ENCODE measurements around the gene SLC38A11. TPM values are rescaled to one million over a fixed set of nuclear protein-coding genes. Genes with fewer than 3 reads are reported as not detected.

Gene SLC38A11
- total and polyA plus RNA-seq, 10 of the 15 experiments (the other 5 are each of a cell fraction or from before 2014, with no cell fraction given) = not detected

DNA sequence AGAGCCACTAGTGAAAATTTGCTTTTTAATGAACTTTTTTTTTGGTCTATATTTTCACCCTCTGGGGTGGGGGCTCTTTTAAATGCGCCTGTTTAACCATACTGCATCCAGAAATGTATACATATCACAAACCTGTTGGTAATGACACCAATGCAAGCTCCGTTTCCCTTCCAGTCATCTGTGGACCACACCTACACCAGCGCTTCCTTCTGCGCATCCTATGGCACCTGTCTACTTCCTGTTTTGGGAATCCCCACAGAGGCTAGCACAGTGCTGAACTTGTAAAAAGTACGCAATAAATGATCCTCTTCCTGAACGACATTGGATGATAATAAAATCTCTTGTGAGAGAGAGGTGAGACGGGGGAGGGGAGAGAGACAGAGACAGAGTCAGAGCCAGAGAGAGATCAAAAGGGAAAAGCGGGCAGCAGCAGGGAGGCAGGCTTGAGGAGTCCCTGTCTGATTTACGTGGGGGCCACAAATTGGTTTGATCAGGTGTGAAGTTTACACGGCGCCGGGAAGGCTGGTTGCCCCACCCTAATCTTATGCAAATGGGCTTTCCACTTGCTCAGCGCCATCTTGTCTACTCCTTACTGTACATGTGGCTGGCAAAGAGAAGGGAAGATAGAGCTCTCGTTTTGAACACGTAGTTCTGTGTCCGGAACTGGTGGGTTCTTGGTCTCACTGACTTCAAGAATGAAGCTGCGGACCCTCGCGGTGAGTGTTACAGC lies 38.1 kb upstream of the SLC38A11 start:
- ChIA-PET POLR2A (no interaction called here), RAD21 (ENCODE audit: unreplicated experiment) (interaction anchor here (0.7 to 2.2 kb wide), 4 partner anchors 42 to 881 kb away, joined by 3 to 6 read pairs (median 4); partner anchors contain the start of gene SCN3A), SMC1A (ENCODE audit: uncharacterized antibody, unreplicated experiment) (interaction anchor here (0.6 to 1.2 kb wide), 4 partner anchors 18 to 258 kb away, joined by 3 to 4 read pairs (median 3); no protein-coding TSS in a partner anchor), CTCF (interaction anchor here (0.6 to 4.4 kb wide), 14 partner anchors 8 to 1135 kb away, joined by 3 to 30 read pairs (median 5); partner anchors contain the start of genes SCN1A and SCN3A)
- Histone ChIP-seq H3K9me3 (replicated peaks; ENCODE audit: control insufficient read depth, insufficient read depth, low read length) (no peaks in the 10 kb centered on the region), H3K4me3 (no peak overlapping the region), H2AFZ (ENCODE audit: control insufficient read depth, low read depth, low read length) (no peak overlapping the region), H4K20me1 (ENCODE audit: control insufficient read depth, insufficient read depth) (no peaks in the 10 kb centered on the region), H3K4me2 (ENCODE audit: control insufficient read depth, insufficient read depth) (no peak overlapping the region), H3K27me3 (replicated peaks in 1 of 2; ENCODE audit: control insufficient read depth in 2 of 2, insufficient read depth in 2 of 2, low read length in 1 of 2) (no peaks in the 10 kb centered on the region), H3K36me3 (ENCODE audit: control insufficient read depth in 2 of 2, insufficient read depth in 2 of 2, low read length in 1 of 2) (no peaks in the 10 kb centered on the region), H3K27ac (ENCODE audit: control insufficient read depth, insufficient read depth) (no peak overlapping the region), H3K79me2 (ENCODE audit: control insufficient read depth, insufficient read depth, low read length) (no peaks in the 10 kb centered on the region), H3K9ac (ENCODE audit: control insufficient read depth, insufficient read depth, low read length) (no peak overlapping the region), H3K4me1 (ENCODE audit: control insufficient read depth, insufficient read depth, low read length) (no peaks in the 10 kb centered on the region)
- BruUV-seq (replicated peaks) = no TSS peak
- ATAC-seq (no peak), DNase-seq (ENCODE audit: low read depth, low spot score) (no peak), FAIRE-seq (no peak)
- TF ChIP-seq, protein P1, sequence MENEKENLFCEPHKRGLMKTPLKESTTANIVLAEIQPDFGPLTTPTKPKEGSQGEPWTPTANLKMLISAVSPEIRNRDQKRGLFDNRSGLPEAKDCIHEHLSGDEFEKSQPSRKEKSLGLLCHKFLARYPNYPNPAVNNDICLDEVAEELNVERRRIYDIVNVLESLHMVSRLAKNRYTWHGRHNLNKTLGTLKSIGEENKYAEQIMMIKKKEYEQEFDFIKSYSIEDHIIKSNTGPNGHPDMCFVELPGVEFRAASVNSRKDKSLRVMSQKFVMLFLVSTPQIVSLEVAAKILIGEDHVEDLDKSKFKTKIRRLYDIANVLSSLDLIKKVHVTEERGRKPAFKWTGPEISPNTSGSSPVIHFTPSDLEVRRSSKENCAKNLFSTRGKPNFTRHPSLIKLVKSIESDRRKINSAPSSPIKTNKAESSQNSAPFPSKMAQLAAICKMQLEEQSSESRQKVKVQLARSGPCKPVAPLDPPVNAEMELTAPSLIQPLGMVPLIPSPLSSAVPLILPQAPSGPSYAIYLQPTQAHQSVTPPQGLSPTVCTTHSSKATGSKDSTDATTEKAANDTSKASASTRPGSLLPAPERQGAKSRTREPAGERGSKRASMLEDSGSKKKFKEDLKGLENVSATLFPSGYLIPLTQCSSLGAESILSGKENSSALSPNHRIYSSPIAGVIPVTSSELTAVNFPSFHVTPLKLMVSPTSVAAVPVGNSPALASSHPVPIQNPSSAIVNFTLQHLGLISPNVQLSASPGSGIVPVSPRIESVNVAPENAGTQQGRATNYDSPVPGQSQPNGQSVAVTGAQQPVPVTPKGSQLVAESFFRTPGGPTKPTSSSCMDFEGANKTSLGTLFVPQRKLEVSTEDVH (IDR thresholded peaks at IDR 0.05; ENCODE audit: low read depth, partially characterized antibody) = no peak
- TF ChIP-seq RELA (IDR thresholded peaks at IDR 0.05; ENCODE audit: borderline replicate concordance, partially characterized antibody) = no peak
- no peak for TF ChIP-seq ZBED1 (IDR thresholded peaks at IDR 0.05; ENCODE audit: borderline replicate concordance)
- no peak for TF ChIP-seq CREM (IDR thresholded peaks at IDR 0.05; ENCODE audit: low read depth)
- TF ChIP-seq MYC (IDR thresholded peaks at IDR 0.05; ENCODE audit: insufficient read depth, insufficient read length, insufficient replicate concordance, low read length, severe bottlenecking) = no peak
- TF ChIP-seq FOXK2 (IDR thresholded peaks at IDR 0.05) = no peak
- no peak for TF ChIP-seq TCF3 (IDR thresholded peaks at IDR 0.05; ENCODE audit: borderline replicate concordance, insufficient read depth, low read depth, low read length)
- TF ChIP-seq KLF5 (IDR thresholded peaks at IDR 0.05; ENCODE audit: partially characterized antibody) = no peak
- no peak for TF ChIP-seq SUPT20H (IDR thresholded peaks at IDR 0.05; ENCODE audit: borderline replicate concordance, control insufficient read depth, low read depth, low read length)
- TF ChIP-seq NRF1 (conservative IDR thresholded peaks at IDR 0.05; ENCODE audit: low read depth, low read length) = no peak
- 57% methylated on average over 19 of the region's 19 CpGs for WGBS (ENCODE audit: insufficient coverage, insufficient replicate concordance, low lambda C conversion rate, missing lambda C conversion rate)
- intact Hi-C loops (cut with micrococcal nuclease; ENCODE audit: unreplicated experiment) (loop anchor here (2.0 to 10.0 kb wide), 4 partner anchors 211 to 1131 kb away; partner anchors contain the start of genes SCN1A and SCN3A), in situ Hi-C loops (cut with MboI) (no loop called here)
